Kasumi-1 (cell line): ENCODE data around the gene DNAJC16.
A peak's percentile ranks its signal among the peaks of the same experiment; 100 is the strongest.
"Not testable (repeated sequence)": the region's sequence is repeated elsewhere in the genome, so short reads cannot be mapped to it uniquely, and the experiment has no call there.

Experiments
- DNase-seq, 2 experiments: peaks; one replicate each; lab custom pipeline; 2025; lab: John Stamatoyannopoulos, UW

DNAJC16 gene

DNA sequence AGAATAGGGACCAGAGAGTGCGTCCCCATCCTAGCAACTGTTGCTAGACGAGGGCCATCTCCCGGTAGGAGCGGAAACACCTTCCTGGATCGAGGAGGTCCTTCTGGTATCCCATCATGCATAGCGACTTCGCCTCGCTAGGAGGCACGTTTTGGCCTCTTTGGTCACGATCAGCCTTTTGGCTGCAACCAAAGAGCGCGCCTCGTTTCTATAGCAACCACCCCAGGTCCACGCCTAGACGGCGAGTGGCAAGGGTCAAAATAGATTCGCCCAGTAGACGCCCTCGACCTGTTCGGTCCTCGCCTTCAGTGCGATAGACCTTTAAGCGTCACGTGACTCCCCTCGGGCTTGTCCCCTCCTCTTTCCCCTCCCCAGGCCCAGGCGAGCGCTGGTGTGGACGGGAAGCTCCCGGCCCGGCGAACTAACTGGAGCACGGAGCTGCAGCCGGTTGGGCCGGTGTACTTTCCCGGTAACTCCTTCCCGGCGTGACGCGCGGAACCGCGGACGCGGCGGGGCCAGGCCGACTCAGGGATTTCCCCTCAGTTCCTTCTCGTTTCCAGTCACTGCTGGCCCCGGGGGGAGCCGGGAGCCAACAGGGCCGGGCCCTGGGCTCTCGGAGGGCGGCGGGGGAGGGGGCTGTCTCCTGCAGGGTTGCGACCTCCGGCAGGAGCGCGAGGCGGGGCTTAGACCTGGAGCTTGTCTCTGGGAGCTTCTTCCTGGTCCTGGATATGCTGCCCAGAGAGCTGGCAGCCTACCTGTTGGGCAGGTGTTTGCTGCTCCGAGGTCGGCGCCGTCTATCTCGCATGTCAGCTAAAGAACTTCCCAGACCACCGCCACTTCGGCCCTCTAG, at the start of gene DNAJC16:
Gene DNAJC16 (plus strand): TSS at position 359 of the 850 bp plus-strand sequence. CDS start 2,258 bp downstream, outside the sequence.
- peak; percentile 98 to 99 for DNase-seq

DNA sequence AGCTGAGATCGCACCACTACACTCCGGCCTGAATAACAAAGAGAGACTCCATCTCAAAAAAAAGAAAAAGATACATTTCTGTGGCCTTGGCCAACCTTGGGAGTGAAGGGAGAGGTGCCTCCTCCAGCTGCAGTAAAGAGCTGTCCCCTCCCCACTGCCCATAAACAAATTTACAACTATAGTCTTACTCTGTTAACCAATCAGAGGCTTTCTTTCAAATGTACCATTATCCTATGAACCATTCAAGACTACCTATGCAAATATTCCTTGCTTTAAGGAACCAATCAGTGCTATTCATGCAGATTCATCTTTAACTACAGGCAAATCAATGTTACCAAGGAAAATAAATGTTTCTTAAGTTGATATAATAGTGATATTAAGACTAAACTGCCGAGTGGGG, 49.7 kb upstream of the DNAJC16 start:
- DNase-seq, result no peak

DNA sequence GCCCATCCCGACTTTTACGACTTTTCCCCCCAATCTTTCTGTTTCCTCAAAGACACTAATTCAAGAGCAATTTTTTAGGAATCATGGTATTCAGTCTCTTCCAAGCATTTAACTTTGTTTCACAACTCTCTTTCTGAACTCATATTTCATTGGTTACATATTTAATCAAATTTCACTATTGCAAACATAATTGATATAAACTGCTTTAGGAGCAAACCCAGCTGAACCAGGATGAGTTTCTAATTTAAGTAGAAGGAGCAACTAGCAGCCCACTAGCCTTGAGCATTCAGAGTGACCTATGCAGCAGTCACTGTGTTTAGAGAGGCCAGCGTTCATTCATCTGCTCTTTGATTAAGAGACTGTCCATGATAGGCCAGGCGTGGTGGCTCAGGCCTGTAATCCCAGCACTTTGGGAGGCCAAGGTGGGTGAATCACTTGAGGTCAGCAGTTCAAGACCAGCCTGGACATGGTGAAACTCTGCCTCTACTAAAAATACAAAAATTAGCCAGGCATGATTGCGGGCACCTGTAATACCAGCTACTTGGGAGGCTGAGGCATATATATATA, 48.9 kb upstream of the DNAJC16 start:
- no peak for DNase-seq

- no peak for DNase-seq
Measured at GRCh38 chr1:15479654-15480347, 46.8 kb upstream of the DNAJC16 start.

DNA sequence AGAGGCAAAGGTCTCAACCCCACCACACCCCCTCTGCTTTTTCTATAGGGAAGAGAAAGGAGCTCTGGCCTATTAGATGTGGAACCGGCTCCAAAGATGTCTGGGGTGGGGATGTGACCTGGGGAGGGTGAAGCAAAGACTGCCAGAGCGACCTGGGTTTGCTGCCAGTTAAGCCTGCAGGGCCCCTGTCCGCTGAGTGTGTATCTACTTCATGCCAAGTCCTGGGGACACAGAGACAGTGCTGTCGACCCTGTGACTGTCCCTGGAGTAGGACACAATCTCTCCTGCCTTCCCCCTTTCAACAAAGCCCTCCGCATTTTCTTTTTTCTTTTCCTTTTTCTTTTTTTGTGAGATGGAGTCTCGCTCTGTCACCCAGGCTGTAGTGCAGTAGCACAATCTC, 44.2 kb upstream of the DNAJC16 start:
- DNase-seq, result not testable (repeated sequence)

GRCh38 chr1:15482983-15483543, 43.6 kb upstream of the DNAJC16 start:
- DNase-seq, result not testable (repeated sequence)

DNA sequence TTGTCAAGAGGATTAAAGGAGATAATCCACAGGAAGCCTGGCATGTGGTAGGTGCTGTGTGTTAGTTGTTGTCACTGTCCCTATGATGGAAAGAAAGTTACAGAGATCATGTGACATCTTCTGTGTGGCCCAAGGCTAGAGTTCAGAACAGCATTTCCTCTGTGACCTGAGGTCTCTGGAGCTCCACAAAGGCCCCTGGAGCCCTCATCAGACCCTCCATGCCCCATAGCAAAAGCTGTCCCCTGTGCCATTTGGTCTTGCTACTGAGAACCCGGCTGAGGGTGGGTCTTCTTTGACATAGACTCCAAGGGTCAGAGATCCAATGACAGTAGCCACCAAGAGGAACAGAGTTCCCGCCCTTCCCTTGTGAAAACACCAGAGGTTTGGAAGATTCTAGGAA, 42.7 kb upstream of the DNAJC16 start:
- DNase-seq, result no peak

DNA sequence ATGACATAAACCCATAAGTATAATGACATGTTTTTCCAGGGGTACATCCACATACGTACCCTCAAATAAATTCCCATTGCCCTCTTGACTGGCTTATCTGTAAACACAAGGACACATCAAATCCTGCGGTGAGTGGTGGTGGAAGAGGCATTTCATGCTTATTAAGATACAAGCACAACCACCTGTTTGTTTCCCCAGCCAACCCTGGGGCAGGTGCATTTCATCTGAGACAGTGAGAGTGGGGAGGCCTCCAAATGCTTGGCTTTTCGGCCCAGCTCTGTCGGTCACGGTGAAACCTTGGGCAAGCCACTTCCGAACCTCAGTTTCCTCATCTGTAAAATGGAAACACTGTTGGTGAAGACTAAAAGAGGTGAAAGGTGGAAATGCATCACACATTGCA, 42.2 kb upstream of the DNAJC16 start:
- not testable (repeated sequence) for DNase-seq

- DNase-seq, result no peak
Measured at GRCh38 chr1:15485636-15486035, 41.0 kb upstream of the DNAJC16 start.

- not testable (repeated sequence) for DNase-seq
Measured at GRCh38 chr1:15486844-15487610, 39.6 kb upstream of the DNAJC16 start.

GRCh38 chr1:15488371-15488770, 38.3 kb upstream of the DNAJC16 start:
- DNase-seq, result no peak

DNA sequence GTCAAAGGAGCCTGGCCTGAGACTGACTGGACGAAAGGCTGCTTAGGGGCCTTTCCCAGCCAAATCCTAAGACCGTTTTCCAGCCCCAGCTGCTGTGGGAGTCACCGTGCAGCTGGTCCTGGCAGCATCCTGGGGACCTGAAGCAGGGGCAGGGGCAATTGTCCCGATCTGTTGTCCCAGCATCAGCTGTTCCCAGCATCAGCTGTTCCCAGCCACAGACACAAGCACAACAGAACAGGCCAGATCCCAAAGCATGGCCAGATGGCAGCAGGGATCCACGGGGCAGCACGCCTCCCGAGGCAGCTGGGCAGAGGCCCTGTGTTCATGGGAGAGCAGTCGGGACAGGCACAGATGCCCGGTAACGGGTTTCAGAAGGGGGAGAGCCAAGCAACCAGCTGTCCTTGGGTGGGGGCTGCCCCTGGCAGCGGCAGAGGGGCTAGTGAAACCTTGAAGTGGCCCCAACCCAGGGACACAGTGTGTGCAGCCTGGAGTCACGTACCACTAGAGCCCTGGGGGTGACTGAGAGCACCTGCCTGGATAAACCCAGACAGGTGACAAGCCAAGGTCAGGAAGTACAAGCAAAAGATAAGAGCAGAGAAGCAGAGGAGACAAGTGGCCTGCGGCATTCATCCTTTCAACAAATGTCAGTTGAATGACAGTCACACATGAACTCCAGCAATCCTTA, 37.5 kb upstream of the DNAJC16 start:
- no peak for DNase-seq

- DNase-seq, result not testable (repeated sequence)
Measured at GRCh38 chr1:15491010-15491409, 35.6 kb upstream of the DNAJC16 start.

DNA sequence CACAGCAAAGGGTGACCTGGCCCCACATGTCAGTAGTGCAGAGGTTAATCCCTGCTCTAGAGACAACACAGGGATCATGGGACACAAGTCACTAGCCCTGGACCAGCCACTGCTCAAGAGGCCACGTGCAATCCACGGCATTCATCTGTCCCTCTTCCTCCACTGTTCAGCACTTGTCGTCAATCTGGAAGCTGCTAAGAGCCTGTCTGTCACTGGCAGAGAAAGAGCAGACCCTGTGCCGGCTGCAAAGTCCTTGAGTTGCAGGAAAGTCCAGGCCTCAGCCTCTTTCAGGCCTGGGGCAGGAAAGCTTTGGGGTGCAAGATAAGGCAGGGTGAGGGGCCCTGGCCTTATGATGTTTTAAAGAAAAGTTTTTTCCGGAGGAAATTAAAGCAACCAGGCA, 34.1 kb upstream of the DNAJC16 start:
- no peak for DNase-seq

DNA sequence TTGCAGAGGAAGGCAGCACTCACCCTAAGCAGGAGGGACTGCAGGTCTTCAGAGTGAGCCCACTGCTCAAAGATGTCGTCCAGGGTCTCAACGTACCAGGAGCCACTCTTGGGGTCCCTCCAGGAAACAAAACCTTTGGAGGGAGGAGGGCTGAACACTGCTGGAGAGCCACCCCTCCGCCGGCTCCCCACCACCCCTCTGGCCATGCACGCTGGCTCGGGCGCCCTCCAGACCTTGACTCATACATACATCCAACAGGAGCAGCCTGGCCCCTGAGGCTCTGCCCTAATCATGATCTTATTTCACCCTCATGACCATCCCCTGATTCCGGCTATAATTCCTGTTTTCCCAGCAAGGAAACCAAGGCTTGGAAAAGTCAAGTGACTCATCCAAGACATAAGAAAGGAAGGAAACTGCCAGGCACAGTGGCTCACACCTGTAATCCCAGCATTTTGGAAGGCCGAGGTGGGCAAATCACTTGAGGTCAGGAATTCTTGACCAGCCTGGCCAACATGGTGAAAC, 32.7 kb upstream of the DNAJC16 start:
- no peak for DNase-seq

DNA sequence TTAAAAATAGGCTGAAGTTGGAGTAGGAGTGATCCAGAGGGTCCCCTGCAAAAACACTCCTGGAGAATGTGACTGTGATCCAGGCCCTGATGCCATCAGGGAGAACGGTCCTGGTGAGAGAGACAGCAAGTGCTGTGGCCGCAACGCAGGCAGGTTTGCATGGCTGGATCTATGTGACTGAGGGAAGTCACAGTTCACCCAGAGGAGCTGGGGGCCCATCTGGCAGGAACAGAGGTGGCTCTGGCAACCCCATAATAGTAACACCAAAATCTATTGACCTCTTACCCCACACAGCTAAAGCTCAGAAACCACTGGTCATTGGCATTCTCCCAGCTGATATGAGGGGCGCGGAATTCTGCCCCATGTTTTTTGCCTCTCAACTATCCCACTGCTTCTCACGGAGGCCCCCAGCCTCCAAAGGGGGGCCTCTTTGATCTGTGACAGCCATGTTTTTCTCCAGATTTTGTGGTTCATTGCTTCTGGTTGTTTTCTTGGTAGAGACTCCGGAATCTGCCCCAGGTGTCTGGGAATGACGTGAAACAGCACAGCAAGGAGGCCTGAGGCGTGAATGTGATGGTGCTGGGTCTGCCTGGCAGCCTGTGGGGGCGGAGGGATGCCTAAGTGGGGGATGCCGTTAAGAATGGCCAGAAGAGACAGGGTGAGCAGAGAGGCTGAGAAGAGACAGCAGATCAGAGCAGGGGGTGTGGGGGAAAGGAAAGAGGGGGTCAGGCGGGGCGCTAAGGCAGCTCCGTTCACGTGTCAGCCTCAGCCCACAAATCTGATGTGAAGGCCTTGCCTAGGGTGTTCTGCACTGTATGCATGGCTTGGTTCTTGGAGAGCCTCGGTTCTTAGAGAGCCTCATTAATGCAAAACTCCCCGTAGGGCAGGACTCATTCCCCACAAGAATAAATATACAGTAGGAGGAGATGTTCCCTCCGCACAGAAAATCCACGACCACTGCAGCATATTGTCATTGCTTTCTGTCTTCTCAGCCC, 26.2 kb upstream of the DNAJC16 start:
- DNase-seq, result no peak

GRCh38 chr1:15501208-15502032, 25.2 kb upstream of the DNAJC16 start:
- peak; percentile 66 to 75 for DNase-seq

DNA sequence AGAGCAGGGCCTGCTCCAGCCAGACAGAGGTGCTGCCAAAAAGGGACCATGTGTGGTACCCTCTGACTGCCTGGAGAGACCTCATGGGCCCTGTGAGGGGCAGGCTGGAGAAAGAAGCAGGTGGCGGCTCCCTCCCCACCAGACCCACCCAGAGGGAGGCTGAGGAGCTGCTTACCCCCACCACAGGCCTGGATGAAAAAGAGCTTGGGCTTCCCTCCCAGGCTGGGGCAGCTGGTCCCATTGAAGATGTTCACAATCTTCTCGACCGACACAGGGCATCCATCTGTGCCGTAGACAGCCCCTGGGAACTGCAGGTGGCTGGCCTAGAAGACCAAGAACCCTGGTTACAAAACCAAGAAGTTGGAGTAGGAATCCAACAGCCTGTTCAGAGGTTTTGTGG, 22.2 kb upstream of the DNAJC16 start:
- DNase-seq, result no peak

- DNase-seq, result no peak
Measured at GRCh38 chr1:15506831-15507230, 19.8 kb upstream of the DNAJC16 start.
